Lower lobe of right lung (tissue), 2 donors: ENCODE data around the gene PROX2. TPM values are rescaled to one million over a fixed set of nuclear protein-coding genes. Genes with fewer than 3 reads are reported as not detected.

Source experiments
- ATAC-seq, 2 donors: fragments of 200-7000 bp; cut with Tn5 transposase; one replicate each; pipeline ENCODE4 v1.9.1; 2020 to 2022; ENCODE audit warnings: mild to moderate bottlenecking in 2 of 2, moderate library complexity in 2 of 2
- DNase-seq: peaks from one replicate; pipeline ENCODE4 v3.0.0-alpha.2; 2020
- H3K27ac ChIP-seq: fragments of 200-600 bp; one replicate; pipeline ENCODE4 v1.8.0; 2022
- H3K27me3 ChIP-seq: fragments of 200-600 bp; one replicate; pipeline ENCODE4 v1.8.0; 2022; ENCODE audit warnings: low read depth
- H3K36me3 ChIP-seq: fragments of 200-600 bp; one replicate; pipeline ENCODE4 v1.8.0; 2022; ENCODE audit warnings: mild to moderate bottlenecking
- H3K4me1 ChIP-seq: fragments of 200-600 bp; one replicate; pipeline ENCODE4 v1.8.0; 2022
- H3K4me3 ChIP-seq: fragments of 200-600 bp; one replicate; pipeline ENCODE4 v1.8.0; 2022; ENCODE audit warnings: mild to moderate bottlenecking
- H3K9me3 ChIP-seq: fragments of 200-600 bp; one replicate; pipeline ENCODE4 v1.8.0; 2022
- intact Hi-C: fragments of 100-400 bp; cut with DNase I; formaldehyde crosslinking; loops from one replicate; pipeline ENCODE4 v1.11.0; 2022
- total RNA-seq: library from RNA; stranded (reverse); fragmentation: NEBNext Ultra II Directional; extraction: Animal tissue kit (Norgen Biotek cat#: 25700); gene quantifications from one replicate; pipeline ENCODE4 v1.2.1, GENCODE V29; 2021
- TF ChIP-seq, protein P1 (sequence below): fragments of 200-600 bp; IDR thresholded peaks from one replicate; pipeline ENCODE4 v1.8.0; 2022; ENCODE audit warnings: antibody characterized with exemption, mild to moderate bottlenecking
- donor health status: DM: no; HTN: yes; CAD: no; lungs with severe emphysema.

Gene PROX2
- total RNA-seq, 1 donor from 2014 or later, result 0.12 TPM

DNA sequence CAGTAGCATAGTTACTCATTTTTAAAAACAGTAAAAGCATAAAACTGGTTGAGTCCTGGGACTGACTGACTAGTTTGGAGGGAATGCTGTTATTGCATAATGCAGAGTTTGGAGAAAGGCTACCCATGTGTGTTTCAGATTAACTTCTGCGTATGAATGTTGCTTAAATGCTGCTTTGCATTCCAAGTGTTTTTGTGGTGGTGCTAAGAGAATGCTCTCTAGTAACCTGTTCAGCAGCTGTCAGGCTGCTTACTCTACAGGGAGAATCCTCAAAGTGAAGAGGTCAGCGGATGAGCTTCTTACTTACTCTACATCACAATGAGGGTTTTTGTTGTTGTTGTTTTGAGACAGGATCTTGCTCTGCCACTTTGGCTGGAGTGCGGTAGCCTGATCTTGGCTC is 10.1 kb upstream of the PROX2 start:
- H3K27ac ChIP-seq, result no peak overlapping the region
- no peaks in the 10 kb centered on the region for H3K9me3 ChIP-seq
- TF ChIP-seq, protein P1, sequence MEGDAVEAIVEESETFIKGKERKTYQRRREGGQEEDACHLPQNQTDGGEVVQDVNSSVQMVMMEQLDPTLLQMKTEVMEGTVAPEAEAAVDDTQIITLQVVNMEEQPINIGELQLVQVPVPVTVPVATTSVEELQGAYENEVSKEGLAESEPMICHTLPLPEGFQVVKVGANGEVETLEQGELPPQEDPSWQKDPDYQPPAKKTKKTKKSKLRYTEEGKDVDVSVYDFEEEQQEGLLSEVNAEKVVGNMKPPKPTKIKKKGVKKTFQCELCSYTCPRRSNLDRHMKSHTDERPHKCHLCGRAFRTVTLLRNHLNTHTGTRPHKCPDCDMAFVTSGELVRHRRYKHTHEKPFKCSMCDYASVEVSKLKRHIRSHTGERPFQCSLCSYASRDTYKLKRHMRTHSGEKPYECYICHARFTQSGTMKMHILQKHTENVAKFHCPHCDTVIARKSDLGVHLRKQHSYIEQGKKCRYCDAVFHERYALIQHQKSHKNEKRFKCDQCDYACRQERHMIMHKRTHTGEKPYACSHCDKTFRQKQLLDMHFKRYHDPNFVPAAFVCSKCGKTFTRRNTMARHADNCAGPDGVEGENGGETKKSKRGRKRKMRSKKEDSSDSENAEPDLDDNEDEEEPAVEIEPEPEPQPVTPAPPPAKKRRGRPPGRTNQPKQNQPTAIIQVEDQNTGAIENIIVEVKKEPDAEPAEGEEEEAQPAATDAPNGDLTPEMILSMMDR, result no peak
- peaks cover 64% of the 10 kb centered on the region for H3K4me1 ChIP-seq
- H3K4me3 ChIP-seq, result no peak overlapping the region
- intact Hi-C loops, result no loop called here
- ATAC-seq (no peak), DNase-seq (no peak)
- peaks cover 65% of the 10 kb centered on the region for H3K36me3 ChIP-seq
- no peaks in the 10 kb centered on the region for H3K27me3 ChIP-seq

DNA sequence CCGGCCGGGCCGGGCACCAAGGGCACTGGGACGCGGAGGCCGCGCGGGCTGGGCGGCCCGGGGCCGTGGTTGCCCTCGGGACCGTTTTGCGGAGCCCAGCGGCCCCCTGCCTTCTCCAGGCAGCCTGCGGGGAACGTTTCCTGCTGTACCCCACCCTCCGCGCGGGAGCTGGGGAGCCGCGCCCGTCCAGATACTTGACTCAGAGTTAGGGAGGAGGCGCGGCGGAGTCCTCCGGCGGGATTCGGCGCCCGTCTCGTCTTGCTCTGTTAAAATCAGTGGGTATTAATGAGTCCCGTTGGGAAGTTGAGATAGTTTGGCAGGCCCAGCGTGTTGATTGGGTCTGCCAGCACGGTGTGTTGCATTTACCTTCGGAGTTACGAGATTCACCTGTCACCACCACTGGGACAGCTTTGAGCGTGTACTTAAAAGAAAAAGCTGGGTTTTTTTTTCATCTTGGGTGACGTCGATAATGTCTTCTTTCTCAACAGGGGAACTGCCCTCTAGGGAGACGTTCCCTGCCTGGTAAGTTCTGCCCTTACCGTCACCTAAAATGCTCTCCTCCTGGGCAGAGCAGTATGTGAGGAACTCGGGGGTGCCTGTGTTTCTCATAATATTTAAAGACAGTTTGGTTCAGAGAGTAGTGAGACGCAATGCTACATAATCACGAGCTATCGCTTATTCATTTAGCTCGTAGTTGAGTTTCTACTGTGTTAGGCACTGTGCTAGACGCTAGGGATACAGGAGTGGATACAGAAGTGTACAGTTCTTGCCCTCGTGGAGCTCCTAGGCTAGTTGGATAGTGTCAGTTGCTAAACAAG is 6.4 kb upstream of the PROX2 start:
- Histone ChIP-seq H3K27me3 (no peaks in the 10 kb centered on the region), H3K36me3 (peaks cover 30% of the 10 kb centered on the region), H3K4me3 (peak overlapping the region; percentile 95), H3K27ac (peak overlapping the region; percentile 95), H3K4me1 (peaks cover 52% of the 10 kb centered on the region), H3K9me3 (no peaks in the 10 kb centered on the region)
- intact Hi-C loops, result no loop called here
- ATAC-seq, result peak; percentile 73
- peak; percentile 69 for DNase-seq
- TF ChIP-seq, protein P1, result no peak

DNA sequence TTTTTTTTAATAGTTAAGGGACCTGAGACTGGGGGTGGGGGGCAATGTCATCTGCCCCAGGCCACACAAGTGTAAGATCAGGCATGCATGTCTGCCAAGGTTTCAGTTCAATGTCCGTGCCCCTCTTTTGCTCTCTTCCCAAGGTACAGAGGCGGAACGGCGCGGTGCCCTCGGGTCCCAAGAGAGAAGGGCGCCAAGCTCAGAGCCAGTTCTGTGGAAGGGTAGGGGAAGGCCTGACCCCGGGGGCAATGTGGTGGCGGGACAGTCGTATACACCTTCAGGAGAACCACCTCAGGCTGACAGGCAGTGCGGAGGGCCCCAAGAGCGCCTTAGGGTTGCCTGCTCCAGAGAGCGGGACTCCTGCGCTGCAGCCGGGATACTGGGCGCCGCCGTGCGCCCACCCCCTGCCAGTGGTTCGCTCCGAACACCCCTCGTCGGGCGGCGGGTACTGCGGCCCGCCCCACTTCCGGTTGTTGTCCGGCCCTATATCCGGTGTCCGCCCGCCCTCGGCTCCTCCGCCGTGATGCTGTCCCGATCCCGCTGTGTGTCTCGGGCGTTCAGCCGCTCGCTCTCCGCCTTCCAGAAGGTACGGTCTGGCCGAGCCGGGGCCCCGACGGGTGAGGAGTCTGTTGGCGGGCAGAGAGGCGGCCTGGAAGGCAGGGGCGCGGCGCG is 5.6 kb upstream of the PROX2 start, which contains the start of gene DLST:
DLST (plus strand) TSS at position 486 of the 672 bp plus-strand sequence; CDS start at position 524, 38 bp downstream.
- intact Hi-C loops, result no loop called here
- TF ChIP-seq, protein P1, result no peak
- H3K9me3 ChIP-seq, result no peaks in the 10 kb centered on the region
- H3K27ac ChIP-seq, result peak within 1 kb of the TSS; percentile 95
- H3K4me1 ChIP-seq, result peaks cover 49% of the 10 kb centered on the region
- ATAC-seq (peak; percentile 99), DNase-seq (peak; percentile 91)
- H3K4me3 ChIP-seq, result peak within 1 kb of the TSS; percentile 95
- peaks cover 22% of the 10 kb centered on the region for H3K36me3 ChIP-seq
- no peaks in the 10 kb centered on the region for H3K27me3 ChIP-seq

DNA sequence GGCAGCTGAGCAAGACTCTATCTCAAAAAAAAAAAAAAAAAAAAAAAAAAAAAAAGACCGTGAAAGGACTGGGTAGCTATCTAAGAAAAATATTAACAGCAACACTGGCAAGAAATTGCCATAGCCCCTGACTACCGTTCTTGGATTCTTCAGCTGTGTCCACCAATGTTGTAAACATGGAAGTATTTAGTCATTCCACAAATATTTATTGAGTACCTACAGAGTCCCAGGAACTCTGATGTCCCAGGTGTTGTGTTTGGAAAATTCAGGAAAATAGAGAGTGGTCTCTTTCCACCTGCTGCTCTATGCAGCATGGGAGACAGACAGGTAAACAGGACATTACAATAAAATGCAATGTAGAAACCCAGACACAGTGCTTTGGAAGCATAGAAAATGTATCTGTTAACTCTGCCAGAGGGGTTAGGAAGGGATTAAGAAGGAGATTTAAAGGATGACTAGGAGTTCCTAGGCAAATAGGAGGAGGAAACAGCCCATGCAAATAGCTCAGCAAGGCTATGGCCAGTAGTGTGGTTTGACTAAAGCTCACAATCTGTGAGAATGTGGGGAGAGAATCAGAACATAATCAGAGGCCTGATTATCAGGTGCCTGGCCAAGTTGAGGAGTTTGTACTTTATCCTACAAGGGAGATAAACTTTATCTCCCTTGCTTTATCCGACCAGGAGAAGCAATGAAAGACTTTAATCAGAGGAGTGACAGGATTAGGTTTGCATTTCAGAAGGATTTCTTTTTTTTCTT is 3.7 kb upstream of the PROX2 start:
- no peak for ATAC-seq
- Histone ChIP-seq H3K4me1 (peaks cover 37% of the 10 kb centered on the region), H3K36me3 (peaks cover 7% of the 10 kb centered on the region), H3K27me3 (no peaks in the 10 kb centered on the region), H3K9me3 (no peaks in the 10 kb centered on the region), H3K4me3 (no peak overlapping the region), H3K27ac (no peak overlapping the region)
- no peak for DNase-seq
- intact Hi-C loops, result no loop called here
- TF ChIP-seq, protein P1, result no peak

DNA sequence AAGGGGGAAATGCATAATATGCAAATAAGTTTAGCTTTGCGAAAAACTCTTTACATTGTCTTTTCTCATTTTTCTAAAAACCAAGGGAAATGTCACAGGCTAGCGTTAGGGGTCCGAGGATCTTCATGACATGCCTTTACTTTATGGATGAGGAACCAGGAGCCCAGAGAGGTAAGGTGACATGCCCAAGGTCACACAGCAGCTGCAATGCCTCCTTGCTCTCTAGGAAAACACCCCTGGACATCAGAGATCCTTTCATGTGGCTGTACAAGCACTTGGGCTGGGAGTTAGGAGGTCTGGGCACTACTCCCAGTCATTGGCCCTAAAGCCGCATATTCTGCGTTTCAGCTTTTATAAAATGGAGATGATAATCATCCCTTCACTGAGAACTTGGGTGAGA is 741 bp downstream of the PROX2 start:
- H3K4me1 ChIP-seq, result peaks cover 8% of the 10 kb centered on the region
- DNase-seq, result no peak
- no peak overlapping the region for H3K27ac ChIP-seq
- H3K9me3 ChIP-seq, result no peaks in the 10 kb centered on the region
- no peaks in the 10 kb centered on the region for H3K36me3 ChIP-seq
- H3K4me3 ChIP-seq, result no peak overlapping the region
- H3K27me3 ChIP-seq, result no peaks in the 10 kb centered on the region
- ATAC-seq, result no peak
- intact Hi-C loops, result no loop called here
- TF ChIP-seq, protein P1, result no peak
